Inferior parietal cortex (tissue), 1 donor: Measurements from ENCODE around the gene TRAPPC1.
A peak's percentile ranks its signal among the peaks of the same experiment; 100 is the strongest.

ENCODE experiments used
- DNase-seq: peaks from one replicate; pipeline ENCODE4 v3.0.0-alpha.2; 2016; ENCODE audit errors: extremely low spot score

Gene TRAPPC1

DNA sequence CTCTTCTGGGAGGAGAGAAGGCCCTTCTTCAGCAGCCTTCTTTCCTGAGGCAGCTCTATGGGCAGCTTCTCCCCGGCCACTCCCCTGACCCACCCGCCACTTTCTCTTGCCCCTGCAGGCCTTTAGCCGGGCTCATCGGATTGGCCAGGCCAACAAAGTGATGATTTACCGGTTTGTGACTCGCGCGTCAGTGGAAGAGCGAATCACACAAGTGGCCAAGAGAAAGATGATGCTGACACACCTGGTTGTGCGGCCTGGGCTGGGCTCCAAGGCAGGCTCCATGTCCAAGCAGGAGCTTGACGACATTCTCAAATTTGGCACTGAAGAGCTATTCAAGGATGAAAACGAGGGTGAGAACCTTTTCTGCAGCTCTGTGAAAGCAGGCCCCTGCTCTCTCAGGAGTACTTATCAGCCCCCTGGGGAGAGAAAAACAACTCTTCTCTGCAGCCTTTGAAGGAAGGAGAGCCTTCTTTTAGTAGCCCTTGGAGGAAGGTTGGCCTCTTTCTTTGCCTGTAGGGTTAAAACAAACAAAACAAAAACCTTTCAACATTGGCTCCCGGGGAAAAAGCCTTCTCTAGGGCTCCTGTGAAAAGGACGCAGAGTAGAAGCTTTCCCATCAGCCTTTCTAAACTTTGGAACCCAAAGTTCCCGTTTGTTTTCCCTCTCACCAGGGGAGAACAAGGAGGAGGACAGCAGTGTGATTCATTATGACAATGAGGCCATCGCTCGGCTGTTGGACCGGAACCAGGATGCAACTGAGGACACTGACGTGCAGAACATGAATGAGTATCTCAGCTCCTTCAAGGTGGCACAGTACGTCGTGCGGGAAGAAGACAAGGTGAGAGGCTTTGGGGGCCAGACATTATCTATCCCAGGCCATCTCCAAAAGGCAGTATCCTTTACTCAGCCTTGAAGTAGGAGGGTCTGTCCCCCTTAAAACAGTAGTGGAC is 28.3 kb downstream of the TRAPPC1 start:
- no peak for DNase-seq

DNA sequence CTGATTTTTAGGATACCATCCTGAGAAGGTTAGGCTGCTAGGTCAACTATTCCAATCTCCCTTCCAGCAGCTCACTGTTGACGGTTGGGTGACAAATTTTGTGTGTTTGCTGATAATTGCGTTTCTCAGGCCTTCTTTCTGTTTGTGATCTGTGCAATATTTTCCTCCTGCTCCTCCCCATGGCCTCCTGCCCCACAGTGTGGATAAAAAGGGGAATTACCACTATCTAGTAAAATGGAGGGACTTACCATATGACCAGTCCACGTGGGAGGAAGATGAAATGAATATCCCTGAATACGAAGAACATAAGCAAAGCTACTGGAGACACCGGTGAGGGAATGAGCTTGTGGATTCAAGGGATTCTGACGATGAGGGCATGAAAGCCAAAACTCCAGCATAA is 34.0 kb downstream of the TRAPPC1 start:
- peak; percentile 68 for DNase-seq

DNA sequence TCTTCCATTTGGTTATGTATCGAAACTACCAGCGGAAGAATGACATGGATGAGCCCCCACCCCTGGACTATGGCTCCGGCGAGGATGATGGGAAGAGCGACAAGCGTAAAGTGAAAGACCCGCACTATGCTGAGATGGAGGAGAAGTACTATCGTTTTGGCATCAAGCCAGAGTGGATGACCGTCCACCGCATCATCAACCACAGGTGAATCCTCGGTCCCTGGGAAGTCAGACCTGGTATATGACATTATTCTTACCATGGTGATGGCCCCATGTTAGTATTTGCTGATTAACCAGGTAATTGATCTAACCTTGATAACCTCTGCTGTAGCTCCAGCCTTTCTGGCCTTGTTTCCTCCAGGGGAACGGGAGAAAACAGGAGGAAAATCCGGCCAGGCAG is 34.7 kb downstream of the TRAPPC1 start:
- DNase-seq, result no peak

DNA sequence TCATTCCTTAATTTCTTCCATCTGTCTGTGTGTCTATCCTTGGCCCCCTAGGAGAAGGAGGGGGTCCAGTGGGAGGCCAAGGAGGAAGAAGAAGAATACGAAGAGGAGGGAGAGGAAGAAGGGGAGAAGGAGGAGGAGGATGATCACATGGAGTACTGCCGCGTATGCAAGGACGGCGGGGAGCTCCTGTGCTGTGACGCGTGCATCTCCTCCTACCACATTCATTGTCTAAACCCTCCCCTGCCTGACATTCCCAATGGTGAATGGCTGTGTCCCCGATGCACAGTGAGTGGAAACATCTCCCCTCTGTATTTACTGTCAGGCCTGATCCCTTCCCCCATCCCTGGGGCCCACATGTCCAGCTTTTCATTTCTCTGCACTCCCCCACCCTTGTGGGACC is 36.9 kb downstream of the TRAPPC1 start:
- no peak for DNase-seq

DNA sequence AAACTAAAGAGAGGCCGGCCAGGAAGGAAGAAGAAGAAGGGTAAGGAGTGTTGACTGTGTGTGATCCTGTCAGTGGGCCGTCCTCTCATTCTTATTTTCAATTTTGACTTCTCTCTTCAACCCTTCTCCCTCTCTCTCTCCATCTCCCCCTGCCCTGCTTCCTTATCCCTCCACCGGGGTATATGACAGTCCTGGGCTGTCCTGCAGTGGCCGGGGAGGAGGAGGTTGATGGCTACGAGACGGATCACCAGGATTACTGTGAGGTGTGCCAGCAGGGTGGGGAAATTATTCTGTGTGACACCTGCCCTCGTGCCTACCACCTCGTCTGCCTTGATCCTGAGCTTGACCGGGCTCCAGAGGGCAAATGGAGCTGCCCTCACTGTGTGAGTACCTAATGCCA is 37.5 kb downstream of the TRAPPC1 start:
- DNase-seq, result no peak

DNA sequence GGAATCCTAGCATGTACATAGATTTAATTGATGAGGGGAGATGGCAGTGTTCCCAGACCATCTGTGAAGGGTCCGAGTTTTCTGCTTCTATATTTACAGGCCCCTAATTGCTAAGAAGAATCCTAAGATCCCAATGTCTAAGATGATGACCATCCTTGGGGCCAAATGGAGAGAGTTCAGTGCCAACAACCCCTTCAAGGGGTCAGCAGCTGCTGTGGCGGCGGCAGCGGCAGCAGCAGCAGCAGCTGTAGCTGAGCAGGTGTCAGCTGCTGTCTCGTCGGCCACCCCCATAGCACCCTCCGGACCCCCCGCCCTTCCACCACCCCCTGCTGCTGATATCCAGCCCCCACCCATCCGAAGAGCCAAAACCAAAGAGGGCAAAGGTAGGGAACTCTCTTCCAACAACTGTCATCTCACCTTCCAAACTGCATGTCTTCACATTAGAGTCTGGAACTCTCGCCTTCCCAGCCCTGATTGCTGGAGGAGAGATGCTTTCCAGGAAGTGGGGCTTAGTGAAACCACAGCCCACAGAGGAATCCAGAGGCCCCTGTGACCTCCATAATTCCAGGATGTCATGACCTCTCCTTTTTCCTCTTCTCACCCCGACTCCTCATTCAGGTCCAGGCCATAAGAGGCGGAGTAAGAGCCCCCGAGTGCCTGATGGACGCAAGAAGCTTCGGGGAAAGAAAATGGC is 38.4 kb downstream of the TRAPPC1 start:
- DNase-seq, result no peak

DNA sequence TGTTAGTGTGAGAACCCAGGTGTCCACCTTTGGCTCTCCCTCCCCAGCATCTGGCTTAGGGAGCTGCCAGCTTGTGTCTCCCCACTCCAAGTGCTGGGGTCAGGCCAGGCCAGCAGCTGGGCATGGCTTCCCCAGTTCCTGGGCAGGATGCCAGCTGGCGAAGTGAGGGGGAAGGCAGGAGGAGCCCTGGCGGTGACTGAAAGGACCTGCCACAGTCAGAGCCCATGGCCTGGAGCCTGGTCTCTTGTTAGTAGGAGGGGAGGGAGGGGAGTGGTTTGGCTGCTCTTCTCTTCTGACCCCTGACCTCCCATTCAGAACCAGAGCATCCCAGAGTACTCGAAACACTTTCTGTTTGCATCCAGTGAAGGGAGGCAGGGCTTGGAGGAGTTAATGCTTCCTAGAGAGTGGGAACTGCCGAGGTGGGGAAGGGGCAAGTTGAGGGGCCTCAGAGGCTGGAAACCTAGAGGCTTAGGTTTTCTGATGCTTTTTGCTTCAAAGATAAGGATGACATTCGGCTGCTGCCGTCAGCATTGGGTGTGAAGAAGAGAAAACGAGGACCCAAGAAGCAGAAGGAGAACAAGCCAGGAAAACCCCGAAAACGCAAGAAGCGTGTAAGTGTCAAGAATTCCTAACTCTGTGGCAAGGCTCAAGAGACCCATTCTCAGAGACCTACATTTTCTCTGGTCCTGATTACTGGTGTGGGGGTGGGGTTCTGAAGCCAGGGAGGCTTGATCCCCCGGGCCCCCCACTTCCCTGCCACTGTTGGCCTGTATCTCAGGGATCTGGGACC is 42.4 kb downstream of the TRAPPC1 start:
- DNase-seq, result peak; percentile 91

DNA sequence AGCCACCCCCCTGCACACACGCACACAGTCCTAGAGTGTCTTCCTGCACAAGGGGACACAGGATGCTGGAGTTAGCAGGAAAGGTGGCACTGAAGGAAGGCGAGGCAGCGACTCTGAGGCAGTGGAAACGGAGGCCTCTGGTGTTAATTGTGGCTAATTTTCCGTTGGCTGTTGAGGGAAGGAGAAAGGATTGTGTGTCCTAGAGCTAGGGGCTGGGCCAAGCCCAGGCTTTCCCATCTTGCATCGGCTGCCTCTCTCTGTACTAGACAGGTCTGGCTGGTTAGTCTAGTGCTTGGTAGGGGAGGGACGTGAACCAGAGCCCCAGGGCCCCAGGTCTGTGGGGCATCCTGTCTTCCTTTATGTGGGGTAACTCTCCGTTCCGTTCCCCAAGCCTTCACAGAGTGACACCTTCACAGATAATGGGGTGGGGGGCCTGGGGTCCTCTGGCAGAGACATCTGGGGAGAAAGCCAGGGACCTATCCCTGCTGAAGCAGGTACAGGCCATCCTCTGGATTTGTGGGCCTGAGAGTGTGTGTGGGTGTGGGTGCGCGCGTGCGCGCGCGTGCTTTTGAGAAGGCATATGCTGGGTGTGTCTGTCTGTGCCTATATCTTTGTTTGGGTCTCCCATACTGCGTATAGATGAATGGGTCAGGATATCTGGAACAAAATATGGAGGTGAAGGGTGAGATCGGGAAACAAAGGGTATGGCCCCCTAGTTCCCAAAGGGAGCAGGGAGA is 43.4 kb downstream of the TRAPPC1 start, which contains the start of gene CHD3:
Gene CHD3, plus strand, starts transcription at position 606 of the 737 bp plus-strand sequence. CDS start 212 bp downstream, outside the sequence.
- DNase-seq, result peak; percentile 28

DNA sequence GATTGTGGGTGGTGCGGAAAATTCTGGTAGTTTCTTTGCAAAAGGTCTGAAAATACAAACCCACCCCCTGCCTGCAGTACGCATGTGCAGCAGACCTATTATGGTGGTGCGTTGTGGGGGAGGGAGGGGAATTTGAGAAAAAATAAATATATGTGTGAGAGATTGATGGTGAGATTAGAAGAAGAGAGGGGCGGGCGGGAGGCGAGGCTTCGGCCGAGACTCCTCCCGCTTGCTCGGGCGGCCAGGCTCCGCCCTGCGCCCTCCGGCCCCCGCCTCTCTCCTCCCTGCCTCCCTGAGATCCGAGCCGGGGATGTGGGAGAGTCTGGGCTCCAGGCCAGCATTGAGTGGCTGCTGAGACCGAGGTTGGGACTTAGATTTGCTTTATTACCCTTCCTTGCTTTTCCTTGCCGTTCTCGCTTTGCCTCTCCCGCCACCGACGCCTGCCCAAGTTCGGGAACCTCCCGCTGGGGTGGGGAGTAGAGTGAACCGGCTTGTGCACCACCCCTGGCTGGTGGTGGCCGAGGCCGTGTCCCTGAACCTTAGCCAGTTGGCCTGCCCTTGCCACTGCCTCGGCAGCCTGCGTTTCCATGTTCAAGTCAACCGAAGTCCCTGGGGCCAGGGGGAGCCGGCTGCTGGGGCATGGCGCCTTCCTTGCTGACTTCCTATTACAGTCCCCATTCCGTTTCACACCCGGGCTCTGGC is 44.1 kb downstream of the TRAPPC1 start:
- peak; percentile 84 for DNase-seq

DNA sequence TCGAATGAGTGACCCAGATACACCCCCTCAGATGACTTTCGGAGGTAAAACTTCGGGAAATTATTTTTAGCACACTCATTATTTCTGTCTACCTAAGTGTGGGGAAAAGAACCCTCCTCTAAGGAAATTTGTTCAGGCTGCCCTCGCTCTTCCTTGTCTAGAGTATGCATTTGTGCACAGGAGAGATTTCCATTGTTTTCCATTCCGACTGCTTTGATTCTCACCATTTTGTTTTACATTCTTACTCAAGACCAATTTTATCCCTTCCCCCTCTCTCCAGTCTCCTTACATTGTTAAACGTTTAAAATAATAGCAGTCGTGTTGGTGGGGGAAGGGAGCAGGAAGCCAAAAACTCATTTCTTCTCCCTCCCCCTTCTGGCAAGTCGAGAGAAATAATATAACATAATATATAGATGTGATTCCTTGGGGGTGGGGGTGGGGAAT is 44.7 kb downstream of the TRAPPC1 start:
- peak; percentile 57 for DNase-seq

DNA sequence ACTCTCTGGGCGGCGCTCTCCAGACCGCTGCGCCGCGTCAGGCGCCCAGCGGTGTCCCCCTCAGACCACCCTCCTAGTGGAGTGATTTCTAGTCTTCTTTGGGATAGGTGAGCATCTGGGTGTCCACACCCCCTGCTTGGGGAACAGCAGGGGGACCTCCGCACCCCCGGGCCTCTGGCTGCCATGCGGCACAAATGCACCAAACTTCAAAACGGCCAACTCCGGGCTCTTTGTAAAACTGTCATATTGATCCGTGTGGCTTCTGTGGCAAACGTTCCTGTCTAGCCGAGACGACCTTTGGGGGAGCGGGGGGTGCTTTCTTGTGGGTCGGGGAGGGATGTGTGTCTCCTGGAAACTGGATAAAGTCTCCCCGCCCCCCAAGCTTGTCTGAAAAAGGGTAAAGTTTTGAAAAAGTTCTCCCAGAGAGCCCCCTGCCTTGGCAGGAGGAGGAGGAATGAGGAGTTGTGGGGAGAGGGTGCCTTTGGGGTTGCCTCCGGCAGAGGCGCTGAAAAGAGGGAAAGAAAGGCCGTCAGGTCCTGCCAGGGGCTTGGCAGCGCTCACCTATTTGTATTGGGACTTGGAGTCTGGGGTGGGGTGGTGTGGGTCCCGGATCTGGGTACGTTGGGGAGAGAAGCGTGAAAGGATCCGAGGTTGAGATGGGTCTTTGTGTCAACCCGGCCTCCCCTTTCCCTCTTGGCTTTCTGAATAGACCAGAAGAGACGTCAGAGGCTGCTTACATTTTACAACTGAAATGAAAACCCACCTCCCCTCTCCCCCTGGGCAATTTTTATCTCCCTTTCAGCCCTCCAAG is 45.3 kb downstream of the TRAPPC1 start:
- DNase-seq, result peak; percentile 4

DNA sequence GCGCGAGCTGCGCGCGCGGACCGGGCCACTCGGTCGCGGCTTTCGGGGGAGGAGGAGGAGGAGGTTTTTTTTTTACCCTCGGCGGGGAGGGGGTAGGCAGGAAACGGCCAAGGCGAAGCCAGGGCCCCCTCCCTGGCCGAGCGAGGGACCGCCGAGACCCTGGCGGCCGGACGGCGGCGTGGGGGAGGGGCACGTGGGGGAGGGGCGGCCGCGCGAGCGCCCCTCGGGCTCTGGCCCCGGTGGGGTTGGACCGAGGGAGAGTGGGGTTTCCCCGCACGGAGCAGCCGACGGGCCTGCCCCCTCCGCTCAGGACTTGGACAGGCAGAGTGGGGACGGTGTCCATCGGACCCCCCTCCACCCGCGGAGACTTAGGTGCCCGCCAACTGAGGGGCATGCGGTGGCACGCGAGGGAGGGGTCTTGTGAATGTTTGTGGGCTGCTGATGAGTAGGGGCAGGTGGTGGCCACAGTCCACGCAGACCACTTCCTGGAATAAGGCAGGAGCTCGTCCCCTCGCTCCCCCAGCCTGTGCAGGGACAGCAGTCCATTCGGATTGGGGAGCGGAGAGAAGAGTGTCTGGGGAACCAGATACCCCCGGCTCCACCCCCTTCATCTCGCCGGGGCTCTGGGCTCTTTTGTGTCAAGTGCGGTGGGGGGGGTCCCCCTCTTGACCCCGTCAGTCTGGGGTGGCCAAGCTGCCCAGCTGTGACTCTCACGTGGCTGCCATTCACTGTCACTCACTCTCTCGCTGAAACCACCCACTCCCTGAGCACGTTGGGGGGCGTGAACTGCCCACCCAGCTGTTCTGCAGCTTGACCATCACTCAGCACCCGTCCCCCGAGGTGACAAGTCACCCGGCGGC is 46.1 kb downstream of the TRAPPC1 start:
- peak; percentile 6 for DNase-seq

DNA sequence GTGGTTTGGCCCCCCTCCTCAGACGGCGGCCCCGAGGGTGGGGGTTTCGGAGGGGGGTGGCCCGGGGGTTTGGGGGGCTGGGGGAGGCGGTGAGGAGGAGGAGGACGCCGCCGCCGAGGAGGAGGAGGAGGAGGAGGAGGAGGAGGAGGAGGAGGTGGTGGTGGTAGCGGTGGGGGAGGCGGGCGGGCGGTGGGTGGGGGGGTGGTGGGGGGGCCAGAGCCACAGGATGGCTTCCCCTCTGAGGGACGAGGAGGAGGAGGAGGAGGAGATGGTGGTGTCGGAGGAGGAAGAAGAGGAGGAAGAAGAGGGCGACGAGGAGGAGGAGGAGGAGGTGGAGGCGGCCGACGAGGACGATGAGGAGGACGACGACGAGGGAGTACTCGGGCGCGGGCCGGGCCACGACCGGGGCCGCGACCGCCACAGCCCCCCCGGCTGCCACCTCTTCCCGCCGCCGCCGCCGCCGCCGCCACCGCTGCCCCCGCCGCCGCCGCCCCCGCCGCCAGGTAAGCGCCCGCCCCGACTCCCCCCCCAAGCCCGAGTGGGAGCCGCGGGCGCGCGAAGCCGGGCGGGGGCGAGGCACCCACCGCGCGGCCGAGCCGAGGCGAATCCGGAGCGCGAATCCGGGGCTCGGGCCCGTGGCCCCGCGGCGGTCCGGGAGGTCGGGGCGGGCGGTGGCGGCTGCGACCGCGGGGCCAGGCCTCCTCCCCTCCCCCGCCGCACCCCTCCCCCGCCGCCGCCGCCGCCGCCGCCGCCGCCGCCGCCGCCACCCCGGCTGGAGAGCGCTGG is 47.0 kb downstream of the TRAPPC1 start:
- DNase-seq, result no peak

DNA sequence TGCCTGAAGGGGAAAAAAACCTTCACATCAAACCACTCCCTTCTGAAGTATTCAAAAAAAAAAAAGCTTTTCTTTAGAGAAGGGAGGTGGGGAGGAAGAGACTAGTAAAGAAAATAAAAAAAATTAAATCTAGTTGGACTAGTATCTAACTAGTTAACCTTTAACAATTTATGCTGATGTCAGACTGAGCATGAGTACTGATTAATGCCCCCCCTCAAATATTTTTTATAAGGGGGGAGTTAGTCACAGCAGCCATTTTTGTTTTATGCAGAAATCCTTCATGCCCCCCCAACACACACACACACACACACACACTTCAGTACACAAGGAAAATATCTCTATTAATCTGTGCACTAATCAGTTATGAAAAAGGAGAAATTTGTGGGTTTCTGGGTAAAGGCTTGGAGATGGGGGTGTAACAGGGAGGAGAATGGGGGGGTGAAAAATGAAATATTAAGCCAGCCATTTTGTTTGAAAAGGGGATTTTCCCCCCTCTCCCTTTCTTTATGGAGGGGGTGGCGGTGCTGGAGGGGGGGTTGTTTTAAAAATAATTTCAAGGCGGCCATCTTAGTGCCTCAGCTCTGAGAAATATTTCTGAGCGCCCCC is 47.9 kb downstream of the TRAPPC1 start:
- no peak for DNase-seq

DNA sequence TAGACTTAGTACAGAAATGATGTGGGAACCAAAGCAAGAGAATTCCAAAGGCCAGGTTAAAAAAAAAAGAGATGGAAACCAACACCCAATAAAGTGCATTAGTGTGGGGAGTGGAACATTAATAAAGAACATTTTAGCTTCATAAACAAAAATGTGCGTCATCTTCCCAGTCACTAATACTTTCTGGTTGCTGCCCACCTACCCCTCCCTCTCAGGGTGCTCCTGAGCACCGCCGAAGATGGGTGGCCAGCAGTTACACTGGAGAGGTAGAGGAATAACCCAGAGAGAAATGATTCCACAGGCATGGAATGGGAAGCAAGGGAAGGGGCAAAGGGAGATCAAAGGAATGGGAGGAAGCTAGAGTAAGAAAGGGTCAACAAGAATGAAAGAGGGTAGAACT is 49.1 kb downstream of the TRAPPC1 start:
- no peak for DNase-seq

DNA sequence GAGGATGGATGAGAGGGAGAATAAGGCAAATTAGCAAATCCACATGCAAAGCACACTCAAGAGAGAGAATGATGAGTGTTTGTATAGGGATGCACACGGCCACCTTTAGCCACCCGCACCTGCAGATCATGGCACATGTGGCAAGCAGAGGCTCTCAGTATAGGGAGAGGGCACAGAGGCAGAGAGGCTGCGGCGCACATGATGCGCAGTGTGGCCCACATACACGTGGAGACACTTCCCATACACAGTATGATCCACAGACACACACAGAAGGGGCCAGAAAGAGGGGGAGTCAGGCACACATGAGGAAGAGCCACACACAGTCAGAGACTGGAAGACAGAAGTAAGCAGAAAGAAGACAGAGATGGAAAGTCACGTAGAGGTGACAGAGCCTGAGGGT is 49.7 kb downstream of the TRAPPC1 start:
- peak; percentile 4 for DNase-seq

DNA sequence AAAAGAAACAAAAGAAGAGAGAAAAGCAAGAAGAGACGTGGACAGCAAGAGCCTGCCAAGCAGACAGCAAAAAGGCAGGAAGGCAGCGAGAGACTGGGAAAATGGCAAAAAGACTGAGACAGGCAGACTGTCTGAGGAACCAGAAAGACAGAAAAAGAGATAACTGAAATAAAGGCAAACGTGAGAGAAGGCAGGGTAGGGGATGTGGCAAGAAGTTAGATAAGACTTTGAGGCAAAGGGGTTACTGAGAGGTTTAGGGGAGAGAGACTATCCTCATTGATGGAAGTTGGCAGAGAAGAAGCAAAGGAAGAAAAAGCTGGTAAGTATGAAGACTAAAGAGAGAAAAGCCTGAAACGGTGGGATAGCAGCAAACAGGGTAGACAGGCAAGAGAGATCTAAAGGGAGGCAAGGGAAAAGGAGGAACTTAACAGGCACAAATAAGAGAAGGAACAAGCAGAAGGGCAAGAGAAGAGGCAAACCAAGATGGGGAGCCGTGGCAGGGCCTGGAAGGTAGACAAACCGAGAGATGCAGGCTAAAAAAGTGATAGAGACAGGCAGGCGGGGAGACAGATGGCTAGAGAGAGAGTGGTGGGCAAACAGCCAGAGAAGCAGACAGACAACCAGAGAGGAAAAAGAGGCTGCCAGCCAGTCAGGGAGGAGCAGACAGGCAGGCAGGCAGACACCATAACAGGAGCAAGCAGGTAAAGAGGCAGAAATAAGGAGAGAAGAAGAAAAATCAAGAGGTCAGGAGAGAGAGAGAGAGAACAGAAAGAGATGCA is 50.3 kb downstream of the TRAPPC1 start:
- DNase-seq, result peak; percentile 15
